Tibial nerve (tissue), 4 donors: ENCODE data around the gene CDH22.

Experiments
- CTCF ChIP-seq, 5 experiments: fragments of 200-600 bp in 3 of 5; fragments of 450-650 bp in 2 of 5; sonication (generic) in 3 of 5; IDR thresholded peaks; one replicate each; pipeline ENCODE4 v1.5.1; 2016 to 2019; ENCODE audit warnings: antibody characterized with exemption in 5 of 5, mild to moderate bottlenecking in 3 of 5, moderate library complexity in 2 of 5
- EP300 ChIP-seq, 2 donors: sonication (generic); formaldehyde crosslinking; IDR thresholded peaks; one replicate each; pipeline ENCODE4 v1.6.1; 2017; ENCODE audit warnings: antibody characterized with exemption in 2 of 2, mild to moderate bottlenecking in 1 of 2
- POLR2A ChIP-seq, 2 donors: fragments of 450-650 bp; IDR thresholded peaks; one replicate each; pipeline ENCODE4 v1.6.1; 2017; ENCODE audit warnings: antibody characterized with exemption in 2 of 2, mild to moderate bottlenecking in 2 of 2, moderate library complexity in 2 of 2

- TF ChIP-seq CTCF (IDR thresholded peaks at IDR 0.05) (no peak), POLR2A (IDR thresholded peaks at IDR 0.05) (no peak), EP300 (IDR thresholded peaks at IDR 0.05) (no peak)
Observed at GRCh38 chr20:46171476-46171875, 136.8 kb downstream of the CDH22 start.
